KOPT-K1 (cell line): ENCODE measurements around the gene DLX3.

Source experiments
- H3K27ac ChIP-seq: fragments of 200-600 bp; sonication (generic); 2 replicates; pipeline ENCODE4 v1.5.1; 2016; ENCODE audit warnings: antibody characterized with exemption, mild to moderate bottlenecking, low read depth, low read length; ENCODE audit not compliant: poor library complexity, severe bottlenecking
- H3K36me3 ChIP-seq: fragments of 200-600 bp; sonication (generic); 2 replicates; pipeline ENCODE4 v1.5.1; 2017; ENCODE audit warnings: antibody characterized with exemption, mild to moderate bottlenecking, low read length, moderate library complexity; ENCODE audit not compliant: insufficient read depth
- H3K9me3 ChIP-seq: fragments of 200-600 bp; sonication (generic); 2 replicates; pipeline ENCODE4 v1.5.1; 2017; ENCODE audit warnings: antibody characterized with exemption, low read length, mild to moderate bottlenecking; ENCODE audit not compliant: insufficient read depth, poor library complexity, severe bottlenecking

The DLX3 gene

DNA sequence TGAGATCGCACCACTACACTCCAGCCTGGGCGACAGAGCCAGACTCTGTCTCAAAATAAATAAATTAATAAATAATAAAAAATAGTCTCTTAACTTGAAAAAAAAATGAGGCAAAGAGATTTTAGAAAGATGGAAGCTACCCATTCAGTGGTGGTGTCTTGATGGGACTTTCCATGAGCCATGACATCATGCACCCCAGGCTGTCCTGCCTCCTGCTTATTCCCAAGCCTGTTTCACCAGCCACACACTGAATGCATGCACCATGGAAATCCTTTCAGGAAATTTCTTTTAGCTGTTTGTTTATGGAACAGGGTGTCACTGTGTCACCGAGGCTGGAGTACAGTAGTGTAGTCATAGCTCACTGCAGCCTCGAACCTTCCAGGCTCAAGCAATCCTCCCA is 8.9 kb upstream of the DLX3 start:
- no peak overlapping the region for H3K27ac ChIP-seq
- peaks cover under 1% of the 10 kb centered on the region for H3K9me3 ChIP-seq
- no peaks in the 10 kb centered on the region for H3K36me3 ChIP-seq

DNA sequence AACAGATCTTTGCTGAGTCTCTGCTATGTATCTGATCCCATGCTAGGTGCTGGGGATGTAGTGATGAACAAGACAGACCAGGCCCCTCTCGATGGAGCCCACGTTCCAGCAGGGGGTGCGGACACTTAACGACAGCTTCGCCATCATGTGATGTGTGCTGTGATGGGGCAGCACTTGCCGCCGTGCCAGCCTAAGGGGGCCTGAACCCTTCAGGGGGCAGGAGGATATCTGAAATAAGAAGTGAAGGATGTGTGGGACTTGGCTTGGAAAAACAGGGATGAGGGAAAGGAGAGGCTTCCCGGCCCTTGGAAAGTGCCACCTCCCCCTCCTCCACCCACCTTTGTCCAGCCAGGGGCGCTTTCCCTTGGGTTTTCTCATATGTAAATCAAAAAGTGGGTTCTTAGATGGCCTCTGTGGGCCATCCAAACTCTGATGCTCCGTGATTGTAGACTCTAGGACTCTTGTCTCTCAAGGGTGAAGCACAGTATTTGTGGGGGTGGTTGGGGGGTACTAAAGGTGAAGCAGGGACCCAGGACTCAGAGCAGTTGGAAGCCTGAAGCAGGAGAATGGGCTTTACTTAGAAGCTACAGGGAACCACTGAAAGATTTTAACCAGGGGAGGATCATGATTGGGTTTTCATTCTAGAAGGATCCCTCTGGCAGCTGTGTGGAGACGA is 4.0 kb upstream of the DLX3 start:
- Histone ChIP-seq H3K9me3 (no peaks in the 10 kb centered on the region), H3K36me3 (no peaks in the 10 kb centered on the region), H3K27ac (no peak overlapping the region)

DNA sequence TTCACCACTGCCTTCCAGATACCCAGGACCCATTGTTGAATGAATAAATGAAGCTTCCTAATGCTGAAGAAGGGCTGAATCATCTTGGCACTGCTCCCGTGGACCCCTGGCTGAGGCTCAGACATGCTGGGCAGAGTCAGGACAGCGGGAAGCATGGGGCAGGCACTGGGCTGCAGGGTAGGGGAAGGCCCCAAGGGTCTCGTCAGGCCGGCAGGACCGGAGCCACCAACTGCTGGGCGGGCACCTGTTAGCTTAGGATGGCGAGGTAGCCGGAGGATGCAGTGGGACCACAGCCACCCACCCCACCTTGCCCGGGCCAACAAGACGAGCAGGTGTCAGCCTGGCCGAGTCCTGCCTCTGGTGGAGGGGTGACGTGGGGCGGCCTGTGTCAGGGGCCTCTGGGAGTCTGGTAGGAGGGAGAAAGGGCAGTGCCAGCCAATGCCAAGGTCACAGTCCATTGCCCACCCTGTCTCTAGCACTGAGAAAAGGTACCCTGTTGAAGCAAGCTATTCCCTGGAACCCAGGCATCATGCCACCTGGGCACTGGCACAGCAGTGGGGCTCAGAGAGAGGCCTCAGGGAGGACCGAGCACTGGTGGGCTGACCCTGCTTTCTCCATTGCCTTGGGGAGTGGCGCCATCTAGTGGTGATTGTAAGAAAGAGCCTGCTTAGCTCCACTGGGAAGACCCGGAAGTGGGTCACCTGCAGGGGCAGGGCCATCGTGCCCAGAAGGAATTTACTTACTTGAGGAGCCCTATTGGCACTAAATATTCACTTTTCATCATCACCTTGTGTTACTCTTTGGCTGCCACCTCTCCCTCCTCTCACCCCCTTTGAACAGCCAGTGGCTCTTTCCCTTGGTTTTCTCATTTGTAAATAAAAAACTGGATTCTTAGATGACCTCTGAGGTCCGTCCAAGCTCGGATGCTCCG is 3.0 kb upstream of the DLX3 start:
- no peaks in the 10 kb centered on the region for H3K9me3 ChIP-seq
- H3K27ac ChIP-seq = no peak overlapping the region

DNA sequence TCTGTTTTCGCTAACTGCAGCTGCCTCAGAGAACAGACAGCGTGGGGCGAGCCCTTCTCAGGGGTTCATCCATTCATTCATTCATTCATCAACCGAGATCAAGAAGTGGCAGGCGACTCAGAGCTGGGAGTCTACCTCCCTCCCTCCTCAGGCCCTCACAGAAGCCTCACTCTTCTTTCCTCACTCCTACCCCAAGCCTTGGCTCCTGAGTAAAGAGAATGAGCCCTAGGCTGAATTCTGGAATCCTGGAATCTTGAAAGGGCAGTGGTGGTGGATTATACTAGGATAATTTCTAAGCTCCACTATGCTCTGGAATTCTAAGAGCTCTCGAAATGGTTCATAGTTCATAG is 2.3 kb upstream of the DLX3 start:
- Histone ChIP-seq H3K9me3 (no peaks in the 10 kb centered on the region), H3K27ac (no peak overlapping the region), H3K36me3 (no peaks in the 10 kb centered on the region)

More for the DNA sequence above, 3.0 kb upstream of the DLX3 start:
- no peaks in the 10 kb centered on the region for H3K36me3 ChIP-seq

DNA sequence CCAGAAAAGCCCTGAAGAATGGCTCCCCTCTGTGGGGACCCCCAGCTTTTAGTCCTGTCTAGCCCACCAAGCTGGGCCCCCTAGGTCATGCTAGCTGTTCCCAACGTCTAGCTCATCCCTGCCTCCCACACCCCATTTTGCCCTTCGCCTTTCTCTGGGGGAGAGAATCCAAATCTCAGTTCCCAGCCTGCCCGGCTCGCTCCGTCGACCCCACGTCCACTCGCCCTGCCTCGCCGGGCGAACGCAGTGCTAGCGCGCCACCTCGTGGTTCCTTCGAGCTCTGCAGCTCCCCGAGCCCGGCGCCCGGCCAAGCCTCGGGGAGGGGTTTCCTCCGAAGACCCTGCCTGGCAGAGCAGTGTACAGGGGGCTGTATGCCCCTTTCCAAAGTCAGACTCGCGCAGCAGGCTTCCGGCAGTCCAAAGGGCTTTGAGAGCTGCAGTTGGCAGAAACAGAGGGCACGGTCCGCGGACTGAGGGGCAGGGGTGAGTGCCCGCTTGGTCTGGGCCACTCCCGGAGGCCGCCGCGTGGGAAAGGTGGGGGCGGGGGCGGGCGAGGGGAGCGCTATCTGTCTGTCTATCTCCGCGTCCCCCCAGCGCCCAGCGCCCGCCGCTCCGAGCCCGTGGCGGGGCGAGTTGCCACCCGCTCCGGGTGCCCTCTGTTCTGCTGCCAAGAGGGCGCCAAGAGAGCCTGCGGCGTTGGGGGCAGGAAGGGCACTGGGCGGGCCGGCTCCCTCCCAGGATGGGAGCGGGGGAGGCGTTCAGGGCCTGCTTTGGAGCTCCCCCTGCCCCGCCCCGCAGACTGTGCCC is 1.7 kb upstream of the DLX3 start:
- Histone ChIP-seq H3K36me3 (no peaks in the 10 kb centered on the region), H3K9me3 (no peaks in the 10 kb centered on the region), H3K27ac (no peak overlapping the region)

DNA sequence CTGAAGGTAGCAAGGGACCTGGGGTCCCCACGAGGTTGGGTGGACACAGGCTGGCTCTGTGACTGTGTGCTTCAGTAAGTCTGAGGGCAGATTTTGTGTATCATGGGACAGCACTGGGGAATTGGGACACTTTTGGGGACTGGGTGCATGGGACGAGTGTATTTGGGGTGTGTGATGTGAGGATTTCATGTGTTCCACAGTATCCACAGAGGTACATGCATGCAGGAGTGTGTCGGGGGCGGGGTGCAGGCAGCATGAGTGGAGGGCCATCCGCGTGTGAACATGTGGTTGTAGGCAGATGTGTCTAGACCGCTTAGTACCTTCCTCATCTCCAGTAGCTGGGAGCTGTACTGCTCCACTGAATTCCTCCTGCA is 1.1 kb upstream of the DLX3 start:
- Histone ChIP-seq H3K27ac (no peak overlapping the region), H3K9me3 (no peaks in the 10 kb centered on the region), H3K36me3 (no peaks in the 10 kb centered on the region)

DNA sequence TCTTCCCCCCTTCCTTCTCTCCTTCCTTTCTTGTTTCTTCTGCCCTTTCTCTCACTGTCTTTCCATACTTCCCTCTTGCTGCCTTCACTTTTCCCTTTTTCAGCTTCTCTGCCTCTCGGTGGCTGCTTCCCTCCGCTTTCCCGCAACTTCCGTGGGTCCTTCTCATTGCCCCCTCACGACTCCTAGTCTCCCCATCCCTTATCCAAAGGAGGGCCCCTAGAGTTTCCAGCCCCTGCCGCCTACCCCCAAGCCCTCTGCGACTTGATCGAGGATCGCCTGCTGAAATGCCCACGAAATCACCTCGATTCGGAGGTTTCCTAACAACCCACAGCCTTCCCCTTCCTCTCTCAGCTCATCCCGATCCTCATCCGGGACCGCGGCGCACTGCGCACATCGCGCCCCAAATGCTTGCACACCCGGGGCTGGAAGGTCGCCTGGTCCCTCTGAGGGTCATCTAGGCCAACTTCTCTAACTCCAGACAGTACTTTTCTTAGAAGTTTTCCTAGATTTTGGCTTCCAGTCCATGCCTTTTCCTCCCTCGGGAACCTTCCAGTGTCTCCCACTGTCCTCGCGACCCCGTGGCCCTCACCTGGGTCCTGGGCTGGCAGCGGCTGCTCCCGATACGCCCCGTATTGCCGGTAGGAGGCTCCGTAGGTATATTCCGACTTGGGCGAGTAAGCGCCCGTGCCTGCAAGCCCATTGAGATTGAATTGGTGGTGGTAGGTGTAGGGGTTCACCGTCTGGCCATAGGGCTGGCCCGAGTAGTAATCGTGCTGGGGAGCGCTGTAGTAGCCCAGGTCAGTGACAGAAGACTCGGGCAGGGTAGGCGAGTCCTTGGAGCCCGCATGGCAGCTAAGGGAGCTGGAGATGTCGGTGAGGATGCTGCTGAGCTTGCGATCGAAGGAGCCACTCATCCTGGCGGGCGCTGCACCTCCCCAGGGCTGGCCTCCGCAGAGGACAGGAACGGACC is 654 bp downstream of the DLX3 start:
- Histone ChIP-seq H3K9me3 (no peaks in the 10 kb centered on the region), H3K27ac (no peak overlapping the region), H3K36me3 (no peaks in the 10 kb centered on the region)

DNA sequence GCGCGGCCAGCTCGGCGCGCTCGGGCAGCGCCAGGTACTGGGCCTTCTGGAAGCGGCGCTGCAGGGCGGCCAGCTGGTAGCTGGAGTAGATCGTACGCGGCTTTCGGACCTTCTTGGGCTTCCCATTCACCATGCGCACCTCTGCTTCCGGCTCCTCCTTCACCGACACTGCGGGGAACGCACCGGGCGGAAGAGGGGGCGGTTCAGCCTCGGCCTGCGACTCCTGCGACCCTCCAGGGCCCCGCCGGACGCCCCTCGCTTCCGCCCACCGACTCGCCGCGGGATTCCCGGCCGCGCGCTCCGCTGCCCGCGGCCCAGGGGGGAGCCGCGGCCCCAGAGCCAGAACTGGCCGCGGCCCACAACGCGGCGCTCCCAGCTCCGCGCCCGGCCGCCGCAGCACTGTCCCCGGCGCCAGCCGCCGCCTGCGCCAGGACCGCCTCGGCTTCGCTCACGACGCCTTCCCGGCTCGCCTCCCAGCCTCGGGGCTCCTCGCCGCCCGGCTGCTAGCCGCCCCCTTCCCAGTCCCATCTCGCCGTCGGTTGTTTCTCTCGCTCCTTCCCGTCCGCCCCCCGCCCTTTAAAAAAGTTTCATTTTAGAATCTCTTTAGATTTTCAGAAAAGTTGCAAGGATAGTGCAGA is 1.5 kb downstream of the DLX3 start:
- Histone ChIP-seq H3K36me3 (no peaks in the 10 kb centered on the region), H3K9me3 (no peaks in the 10 kb centered on the region), H3K27ac (no peak overlapping the region)

DNA sequence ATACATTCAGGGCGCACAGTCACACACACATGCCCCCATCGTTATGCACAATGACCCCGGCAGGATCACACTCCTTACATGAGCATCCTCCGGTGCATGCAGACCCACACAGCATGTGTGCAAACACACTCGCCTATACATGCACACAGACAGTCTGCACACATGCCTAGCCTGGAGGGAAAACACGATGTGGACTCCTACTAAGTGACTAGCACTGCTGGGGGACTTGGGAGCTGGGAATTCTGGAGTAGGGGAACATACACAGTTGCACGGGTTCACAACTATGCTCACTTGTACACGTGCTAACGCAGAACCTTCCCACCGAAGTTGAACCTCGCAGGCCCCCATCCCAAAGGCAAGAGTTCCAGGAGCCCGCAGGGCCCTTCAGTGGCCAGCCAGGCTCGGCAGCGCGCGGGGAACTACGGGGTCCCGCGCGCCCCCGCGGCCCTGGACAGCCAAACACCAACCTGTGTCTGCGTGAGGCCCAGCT is 2.0 kb downstream of the DLX3 start:
- H3K36me3 ChIP-seq = no peaks in the 10 kb centered on the region
- H3K27ac ChIP-seq = no peak overlapping the region

DNA sequence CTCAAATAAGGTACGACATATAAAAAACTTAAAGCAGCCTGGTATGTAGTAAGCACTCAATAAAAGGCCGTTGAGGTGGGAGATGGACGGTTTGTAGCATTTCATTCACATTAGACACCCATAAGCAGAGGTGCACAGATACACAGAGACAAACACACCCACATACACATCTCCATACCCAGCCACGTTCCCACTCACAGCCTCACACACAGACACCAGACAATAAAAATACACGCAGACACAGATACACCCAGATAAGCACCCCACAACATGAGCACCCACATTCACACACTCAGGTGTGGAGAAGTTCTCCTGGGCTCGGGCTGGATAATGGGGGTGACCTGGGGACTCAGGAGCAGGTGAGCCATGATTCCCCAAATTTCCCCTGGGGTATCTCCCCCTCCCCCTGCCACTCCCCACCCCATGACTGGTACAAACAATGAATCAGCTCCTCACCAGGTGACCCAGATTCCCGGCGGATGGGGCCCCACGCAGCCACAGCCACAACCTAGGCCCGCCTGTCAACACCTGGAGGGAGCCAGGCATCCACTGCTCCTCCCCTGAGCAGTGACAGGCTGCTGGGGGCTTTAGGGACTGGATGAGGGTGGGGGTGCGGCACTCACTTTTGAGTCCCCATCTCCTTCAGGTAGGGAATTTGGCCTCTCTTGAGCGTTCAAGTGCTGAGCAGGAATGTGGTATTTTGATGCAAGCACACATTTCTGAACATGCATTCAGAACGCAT is 2.7 kb downstream of the DLX3 start:
- Histone ChIP-seq H3K9me3 (no peaks in the 10 kb centered on the region), H3K27ac (no peak overlapping the region), H3K36me3 (no peaks in the 10 kb centered on the region)

More for the DNA sequence above, 2.0 kb downstream of the DLX3 start:
- no peaks in the 10 kb centered on the region for H3K9me3 ChIP-seq

DNA sequence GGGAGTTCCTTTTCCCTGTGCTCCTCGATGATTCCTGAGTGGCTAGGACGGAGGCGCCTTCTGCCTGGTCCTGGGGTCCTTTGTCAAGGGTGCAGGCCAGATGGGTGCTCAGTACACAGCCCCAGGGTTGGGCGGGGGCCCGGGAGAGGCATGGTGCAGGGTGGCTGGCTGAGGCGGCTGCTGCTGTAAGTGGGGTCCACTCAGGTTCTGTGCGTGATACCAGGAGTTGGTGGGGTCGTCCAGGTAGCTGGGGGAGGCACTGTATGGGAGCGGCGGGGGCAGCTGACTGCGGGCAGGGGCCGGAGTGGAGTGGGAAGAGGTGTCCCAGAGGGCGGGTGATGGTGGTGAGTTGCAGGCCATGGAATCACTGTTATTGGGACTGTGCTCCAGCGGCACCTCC is 3.6 kb downstream of the DLX3 start:
- Histone ChIP-seq H3K9me3 (no peaks in the 10 kb centered on the region), H3K27ac (no peak overlapping the region), H3K36me3 (no peaks in the 10 kb centered on the region)

DNA sequence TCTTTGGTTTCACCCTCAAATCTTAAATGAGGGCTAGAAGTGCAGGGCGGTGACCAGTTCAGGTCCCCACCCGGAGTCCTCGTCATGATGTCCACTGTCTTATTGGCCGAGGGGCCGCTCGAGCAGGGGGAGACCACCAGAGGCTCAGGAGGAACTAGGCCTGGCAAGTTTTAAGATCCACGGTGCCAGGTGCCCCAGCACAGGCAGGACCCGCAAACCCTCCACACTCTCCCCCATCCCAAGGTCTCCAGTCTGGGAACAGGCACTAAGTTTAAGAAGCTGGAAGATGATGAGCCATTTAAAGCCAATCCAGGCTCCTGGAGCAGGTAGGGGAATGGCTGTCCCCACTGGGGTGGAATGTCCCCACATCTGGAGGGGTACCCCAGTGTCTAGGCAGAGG is 4.1 kb downstream of the DLX3 start:
- Histone ChIP-seq H3K9me3 (no peaks in the 10 kb centered on the region), H3K36me3 (no peaks in the 10 kb centered on the region), H3K27ac (no peak overlapping the region)

DNA sequence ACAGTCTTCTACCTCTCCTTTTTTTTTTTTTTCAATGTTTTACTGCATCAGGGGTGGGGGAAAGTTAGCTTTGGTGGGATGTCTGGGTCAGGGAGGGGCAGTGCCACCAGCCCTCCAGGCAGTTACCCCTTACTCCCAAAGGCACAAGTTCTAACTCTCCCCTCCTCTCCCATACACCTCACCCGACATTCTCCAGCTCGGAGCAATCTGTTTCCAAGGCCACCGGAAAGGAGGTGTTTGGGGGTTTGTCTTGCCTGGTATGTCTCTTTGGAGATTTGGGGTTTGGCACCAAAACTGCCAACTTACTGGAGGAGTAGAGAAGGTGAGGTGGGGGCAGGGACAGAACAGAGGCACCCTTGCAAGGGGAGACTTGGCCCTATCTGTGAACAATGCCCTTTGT is 4.7 kb downstream of the DLX3 start:
- H3K9me3 ChIP-seq = no peaks in the 10 kb centered on the region
- no peak overlapping the region for H3K27ac ChIP-seq
- no peaks in the 10 kb centered on the region for H3K36me3 ChIP-seq
